ENCODE data around the gene PSD2. TPM values are rescaled to one million over a fixed set of nuclear protein-coding genes. Genes with fewer than 3 reads are reported as not detected.

Gene PSD2
- total and polyA plus RNA-seq, 5 donors from 2014 or later: not detected

DNA sequence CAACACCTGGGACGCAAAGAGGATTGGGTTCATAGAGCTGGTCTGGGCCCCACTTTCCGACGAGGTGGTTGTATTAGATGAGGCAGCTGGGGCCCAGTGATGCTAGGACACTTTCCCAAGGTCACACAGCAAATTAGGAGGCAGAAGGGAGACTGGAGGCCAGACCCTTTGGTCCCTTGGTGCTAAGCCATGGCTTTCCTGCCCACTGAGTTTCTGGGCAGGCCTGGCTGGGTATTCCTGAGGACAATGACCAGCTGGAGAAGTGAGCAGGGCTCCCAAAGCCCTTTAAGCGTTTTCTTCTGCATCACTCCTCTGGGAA lies 66.2 kb downstream of the PSD2 start:
- Histone ChIP-seq H3K27ac (ENCODE audit: insufficient read depth, low read length, poor library complexity, severe bottlenecking) (no peak overlapping the region), H3K4me3 (ENCODE audit: low read depth, low read length) (no peak overlapping the region), H3K9me3 (ENCODE audit: control insufficient read depth in 2 of 2, low read length in 2 of 2) (no peaks in the 10 kb centered on the region), H3K36me3 (ENCODE audit: control insufficient read depth, insufficient read depth, low read length) (no peaks in the 10 kb centered on the region), H3K27me3 (ENCODE audit: control insufficient read depth, insufficient read depth, low read length) (peaks cover 2% of the 10 kb centered on the region), H3K4me1 (ENCODE audit: control insufficient read depth, insufficient read depth, low read length, poor library complexity, severe bottlenecking) (no peaks in the 10 kb centered on the region)
- DNase-seq (no peak), ATAC-seq (ENCODE audit: low read depth in 2 of 2) (no peak)
- Mint-ChIP-seq H3K4me1 (no peaks in the 10 kb centered on the region), H3K9me3 (peaks cover 0 to 2% (median 0%) of the 10 kb centered on the region in 7 donors), H3K27ac (peak overlapping the region in 1 of 3 donors; percentile 48), H3K4me3 (no peak overlapping the region), H3K27me3 (peaks cover 4% of the 10 kb centered on the region), H3K36me3 (no peaks in the 10 kb centered on the region)

DNA sequence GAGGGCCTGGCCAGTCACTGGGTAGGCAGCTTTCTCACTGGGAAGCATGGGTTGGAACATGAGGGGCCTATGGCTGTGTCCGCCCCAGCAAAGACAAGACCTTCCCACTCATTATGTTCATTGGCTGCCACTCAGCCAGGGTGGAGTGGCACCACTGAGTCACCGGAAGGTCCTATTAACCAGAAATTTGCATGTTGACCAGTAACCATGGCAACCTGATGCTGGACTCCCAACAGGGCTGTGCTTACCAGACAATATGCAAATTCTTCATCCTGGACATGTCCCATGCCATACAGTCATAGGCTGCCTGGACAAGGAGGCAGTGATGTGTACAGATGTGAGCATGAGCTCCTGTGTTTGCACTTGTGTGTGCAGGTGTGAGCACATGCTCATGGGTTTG lies 66.7 kb downstream of the PSD2 start:
- H3K27me3 Mint-ChIP-seq: peaks cover 4% of the 10 kb centered on the region
- Histone ChIP-seq H3K27me3 (ENCODE audit: control insufficient read depth, insufficient read depth, low read length) (peaks cover 2% of the 10 kb centered on the region), H3K4me1 (ENCODE audit: control insufficient read depth, insufficient read depth, low read length, poor library complexity, severe bottlenecking) (no peaks in the 10 kb centered on the region), H3K4me3 (ENCODE audit: low read depth, low read length) (no peak overlapping the region), H3K9me3 (ENCODE audit: control insufficient read depth in 2 of 2, low read length in 2 of 2) (no peaks in the 10 kb centered on the region), H3K36me3 (ENCODE audit: control insufficient read depth, insufficient read depth, low read length) (no peaks in the 10 kb centered on the region), H3K27ac (ENCODE audit: insufficient read depth, low read length, poor library complexity, severe bottlenecking) (no peak overlapping the region)
- H3K36me3 Mint-ChIP-seq: no peaks in the 10 kb centered on the region
- no peak overlapping the region for H3K27ac Mint-ChIP-seq
- DNase-seq: no peak
- peaks cover 0 to 2% (median 0%) of the 10 kb centered on the region in 7 donors for H3K9me3 Mint-ChIP-seq
- no peak for ATAC-seq (ENCODE audit: low read depth in 2 of 2)
- H3K4me1 Mint-ChIP-seq: no peaks in the 10 kb centered on the region
- H3K4me3 Mint-ChIP-seq: no peak overlapping the region

DNA sequence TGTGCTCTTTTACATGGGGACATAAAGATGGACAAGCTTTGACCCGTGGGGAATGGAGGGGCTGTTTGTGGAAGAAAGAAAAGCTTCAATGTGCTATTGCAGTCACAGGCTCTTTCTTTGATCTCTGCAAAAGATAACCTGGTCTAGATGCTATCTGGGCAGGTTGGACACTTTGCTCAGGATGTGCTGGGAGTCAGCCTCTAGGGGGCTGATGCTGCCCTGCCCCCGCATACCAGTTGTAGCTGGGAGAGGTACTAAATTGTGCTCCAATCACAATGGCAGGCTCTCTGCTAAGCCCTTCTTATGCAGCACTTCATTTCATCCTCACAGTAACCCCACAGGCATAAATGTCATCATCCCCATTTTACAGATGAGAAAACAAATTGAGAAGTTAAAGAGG lies 67.2 kb downstream of the PSD2 start:
- DNase-seq (no peak), ATAC-seq (ENCODE audit: low read depth in 2 of 2) (no peak)
- Mint-ChIP-seq H3K9me3 (peaks cover 0 to 2% (median 0%) of the 10 kb centered on the region in 7 donors), H3K27me3 (peaks cover 4% of the 10 kb centered on the region), H3K36me3 (no peaks in the 10 kb centered on the region), H3K4me1 (no peaks in the 10 kb centered on the region), H3K4me3 (no peak overlapping the region), H3K27ac (no peak overlapping the region)
- peaks cover 2% of the 10 kb centered on the region for H3K27me3 ChIP-seq (ENCODE audit: control insufficient read depth, insufficient read depth, low read length)
- H3K4me1 ChIP-seq (ENCODE audit: control insufficient read depth, insufficient read depth, low read length, poor library complexity, severe bottlenecking): no peaks in the 10 kb centered on the region
- H3K36me3 ChIP-seq (ENCODE audit: control insufficient read depth, insufficient read depth, low read length): no peaks in the 10 kb centered on the region
- H3K27ac ChIP-seq (ENCODE audit: insufficient read depth, low read length, poor library complexity, severe bottlenecking): no peak overlapping the region
- H3K4me3 ChIP-seq (ENCODE audit: low read depth, low read length): no peak overlapping the region
- H3K9me3 ChIP-seq (ENCODE audit: control insufficient read depth in 2 of 2, low read length in 2 of 2): no peaks in the 10 kb centered on the region

DNA sequence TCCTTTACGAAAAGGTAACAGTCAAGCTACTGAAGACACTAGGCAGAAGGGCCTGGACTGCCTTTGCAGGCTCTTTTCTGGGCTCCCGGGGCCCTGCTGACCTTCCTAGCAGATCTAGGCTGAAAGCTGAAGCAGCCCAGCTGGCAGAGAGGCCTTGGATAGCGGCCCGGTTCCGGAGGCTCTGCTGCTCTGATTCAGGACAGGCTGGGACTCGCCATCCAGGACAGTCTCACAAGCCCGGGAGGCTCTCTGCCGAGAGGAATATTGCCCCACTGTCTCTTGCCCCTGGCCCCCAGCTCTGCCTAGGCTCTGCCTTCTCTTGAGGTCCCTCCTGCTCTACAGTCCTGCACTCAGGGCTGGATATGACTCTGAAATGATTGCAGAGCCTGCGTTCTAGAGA lies 67.8 kb downstream of the PSD2 start:
- H3K36me3 Mint-ChIP-seq: no peaks in the 10 kb centered on the region
- peaks cover 2% of the 10 kb centered on the region for H3K27me3 ChIP-seq (ENCODE audit: control insufficient read depth, insufficient read depth, low read length)
- DNase-seq (no peak), ATAC-seq (ENCODE audit: low read depth in 2 of 2) (no peak)
- no peaks in the 10 kb centered on the region for H3K4me1 ChIP-seq (ENCODE audit: control insufficient read depth, insufficient read depth, low read length, poor library complexity, severe bottlenecking)
- H3K27ac ChIP-seq (ENCODE audit: insufficient read depth, low read length, poor library complexity, severe bottlenecking): no peak overlapping the region
- no peaks in the 10 kb centered on the region for H3K36me3 ChIP-seq (ENCODE audit: control insufficient read depth, insufficient read depth, low read length)
- H3K4me1 Mint-ChIP-seq: no peaks in the 10 kb centered on the region
- H3K4me3 Mint-ChIP-seq: no peak overlapping the region
- no peak overlapping the region for H3K4me3 ChIP-seq (ENCODE audit: low read depth, low read length)
- H3K9me3 Mint-ChIP-seq: peaks cover 0 to 2% (median 0%) of the 10 kb centered on the region in 7 donors
- peaks cover 6% of the 10 kb centered on the region for H3K27me3 Mint-ChIP-seq
- H3K27ac Mint-ChIP-seq: no peak overlapping the region
- H3K9me3 ChIP-seq (ENCODE audit: control insufficient read depth in 2 of 2, low read length in 2 of 2): no peaks in the 10 kb centered on the region

DNA sequence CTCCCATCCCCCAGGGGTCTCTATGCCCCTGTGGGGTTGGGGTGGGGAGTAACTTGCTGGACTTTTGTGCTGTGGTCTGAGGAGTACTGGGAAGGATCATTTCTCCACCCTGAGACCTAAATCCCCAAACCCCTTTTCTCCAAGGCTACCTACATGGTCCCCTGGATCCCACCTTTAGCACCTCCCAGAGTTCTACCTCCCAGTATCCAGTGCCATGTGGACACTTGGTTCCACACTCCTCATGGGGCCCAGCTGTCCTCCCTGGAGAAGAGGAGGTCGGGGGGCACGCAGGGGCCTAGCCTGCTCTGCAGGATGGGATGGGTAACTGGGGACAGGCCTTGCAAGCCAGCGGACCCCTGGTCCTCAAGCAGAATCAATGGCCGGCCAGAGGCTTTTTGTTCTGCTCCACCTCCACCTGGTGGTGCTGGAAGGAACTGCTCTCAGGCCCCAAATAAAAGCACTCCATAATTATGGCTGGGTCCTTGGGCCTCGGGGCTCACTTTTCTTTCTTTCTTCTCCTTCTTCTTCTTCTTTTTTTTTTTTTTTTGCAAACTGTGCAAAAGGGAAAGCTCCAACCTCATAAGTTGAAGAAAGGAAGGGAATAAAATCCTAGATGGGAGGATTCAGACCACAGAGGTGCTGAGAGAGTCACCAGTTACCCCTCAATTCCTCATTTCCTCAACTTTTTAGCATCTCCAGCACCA lies 68.4 kb downstream of the PSD2 start:
- H3K36me3 Mint-ChIP-seq: no peaks in the 10 kb centered on the region
- no peaks in the 10 kb centered on the region for H3K36me3 ChIP-seq (ENCODE audit: control insufficient read depth, insufficient read depth, low read length)
- no peak overlapping the region for H3K4me3 Mint-ChIP-seq
- no peaks in the 10 kb centered on the region for H3K4me1 Mint-ChIP-seq
- H3K27me3 ChIP-seq (ENCODE audit: control insufficient read depth, insufficient read depth, low read length): peaks cover 2% of the 10 kb centered on the region
- no peak overlapping the region for H3K4me3 ChIP-seq (ENCODE audit: low read depth, low read length)
- H3K27ac ChIP-seq (ENCODE audit: insufficient read depth, low read length, poor library complexity, severe bottlenecking): no peak overlapping the region
- DNase-seq (peak; percentile 27 to 40 (median 27)), ATAC-seq (ENCODE audit: low read depth in 2 of 2) (peak in 1 of 2 donors; percentile 43)
- H3K9me3 Mint-ChIP-seq: peaks cover 0 to 3% (median 0%) of the 10 kb centered on the region in 7 donors
- H3K27ac Mint-ChIP-seq: no peak overlapping the region
- no peaks in the 10 kb centered on the region for H3K4me1 ChIP-seq (ENCODE audit: control insufficient read depth, insufficient read depth, low read length, poor library complexity, severe bottlenecking)
- H3K27me3 Mint-ChIP-seq: peaks cover 9% of the 10 kb centered on the region
- H3K9me3 ChIP-seq (ENCODE audit: control insufficient read depth in 2 of 2, low read length in 2 of 2): no peaks in the 10 kb centered on the region

DNA sequence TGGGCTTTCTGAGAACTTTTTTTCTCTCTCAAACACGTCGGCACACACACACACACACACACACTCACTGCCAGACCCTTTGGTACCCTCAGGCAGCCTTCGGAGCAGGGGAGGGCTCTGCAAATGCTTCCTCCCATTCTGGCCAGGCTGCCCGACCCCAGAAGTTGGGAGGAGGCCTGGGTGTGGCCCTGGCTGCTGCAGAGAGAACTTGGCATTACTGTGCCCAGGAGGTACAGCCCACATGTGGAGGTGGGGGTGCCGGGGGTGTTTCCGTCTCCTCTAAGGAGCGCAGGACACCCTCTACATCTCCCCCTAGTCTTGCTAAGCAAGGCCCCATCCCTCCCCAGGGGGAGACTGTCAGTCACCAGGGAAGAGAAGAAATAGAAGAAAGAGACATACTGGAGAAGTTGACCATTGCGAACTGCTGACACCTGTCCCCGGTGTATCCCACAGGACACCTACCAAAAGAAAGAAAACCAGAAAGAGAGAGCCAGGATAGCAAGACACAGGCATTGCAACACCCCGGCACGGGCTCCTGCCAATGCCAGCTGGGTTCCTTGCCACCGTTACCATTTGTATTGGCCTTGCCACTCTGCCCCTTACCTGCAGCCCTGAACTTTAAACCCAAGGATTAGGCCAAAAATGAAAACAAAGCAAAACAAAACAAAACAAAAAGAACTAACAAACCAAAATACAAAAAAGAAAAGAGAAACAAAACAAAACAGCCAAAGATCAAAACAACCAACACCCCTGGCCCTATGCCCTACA lies 69.3 kb downstream of the PSD2 start:
- peaks cover 2% of the 10 kb centered on the region for H3K27me3 ChIP-seq (ENCODE audit: control insufficient read depth, insufficient read depth, low read length)
- H3K9me3 ChIP-seq (ENCODE audit: control insufficient read depth in 2 of 2, low read length in 2 of 2): no peaks in the 10 kb centered on the region
- H3K36me3 ChIP-seq (ENCODE audit: control insufficient read depth, insufficient read depth, low read length): no peaks in the 10 kb centered on the region
- no peak overlapping the region for H3K4me3 ChIP-seq (ENCODE audit: low read depth, low read length)
- H3K27me3 Mint-ChIP-seq: peaks cover 9% of the 10 kb centered on the region
- H3K9me3 Mint-ChIP-seq: peaks cover 0 to 5% (median 0%) of the 10 kb centered on the region in 7 donors
- H3K4me3 Mint-ChIP-seq: no peak overlapping the region
- H3K27ac Mint-ChIP-seq: peak overlapping the region in 1 of 3 donors; percentile 21
- DNase-seq (no peak), ATAC-seq (ENCODE audit: low read depth in 2 of 2) (no peak)
- H3K36me3 Mint-ChIP-seq: no peaks in the 10 kb centered on the region
- H3K27ac ChIP-seq (ENCODE audit: insufficient read depth, low read length, poor library complexity, severe bottlenecking): no peak overlapping the region
- H3K4me1 ChIP-seq (ENCODE audit: control insufficient read depth, insufficient read depth, low read length, poor library complexity, severe bottlenecking): no peaks in the 10 kb centered on the region
- H3K4me1 Mint-ChIP-seq: no peaks in the 10 kb centered on the region

DNA sequence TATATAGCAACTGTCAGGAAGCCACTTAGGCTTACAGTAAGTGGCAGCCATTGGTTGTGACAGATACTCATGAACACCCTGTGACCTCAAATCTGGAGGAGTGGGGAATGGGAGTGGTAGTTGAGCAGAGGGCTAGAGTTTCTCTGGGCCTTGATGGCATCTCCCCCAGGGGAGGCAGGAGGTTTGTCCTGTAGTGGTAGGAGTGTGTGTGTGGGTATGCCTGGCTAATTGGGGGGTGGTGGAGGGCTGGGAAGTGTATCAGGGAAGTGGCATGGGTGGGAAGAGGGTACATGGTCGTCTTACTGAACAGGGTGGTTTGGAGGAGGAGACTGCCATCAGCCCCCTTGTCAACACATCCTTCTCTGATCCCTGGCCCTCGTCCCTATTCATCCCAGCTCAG lies 71.5 kb downstream of the PSD2 start:
- Mint-ChIP-seq H3K9me3 (peaks cover 0 to 5% (median 0%) of the 10 kb centered on the region in 7 donors), H3K36me3 (no peaks in the 10 kb centered on the region), H3K27me3 (peaks cover 9% of the 10 kb centered on the region), H3K4me1 (no peaks in the 10 kb centered on the region), H3K27ac (peak overlapping the region in 1 of 3 donors; percentile 32), H3K4me3 (no peak overlapping the region)
- H3K36me3 ChIP-seq (ENCODE audit: control insufficient read depth, insufficient read depth, low read length): no peaks in the 10 kb centered on the region
- no peak overlapping the region for H3K4me3 ChIP-seq (ENCODE audit: low read depth, low read length)
- H3K27ac ChIP-seq (ENCODE audit: insufficient read depth, low read length, poor library complexity, severe bottlenecking): no peak overlapping the region
- no peak for ATAC-seq (ENCODE audit: low read depth in 2 of 2)
- H3K4me1 ChIP-seq (ENCODE audit: control insufficient read depth, insufficient read depth, low read length, poor library complexity, severe bottlenecking): no peaks in the 10 kb centered on the region
- no peaks in the 10 kb centered on the region for H3K9me3 ChIP-seq (ENCODE audit: control insufficient read depth in 2 of 2, low read length in 2 of 2)
- H3K27me3 ChIP-seq (ENCODE audit: control insufficient read depth, insufficient read depth, low read length): peaks cover 2% of the 10 kb centered on the region
- no peak for DNase-seq

DNA sequence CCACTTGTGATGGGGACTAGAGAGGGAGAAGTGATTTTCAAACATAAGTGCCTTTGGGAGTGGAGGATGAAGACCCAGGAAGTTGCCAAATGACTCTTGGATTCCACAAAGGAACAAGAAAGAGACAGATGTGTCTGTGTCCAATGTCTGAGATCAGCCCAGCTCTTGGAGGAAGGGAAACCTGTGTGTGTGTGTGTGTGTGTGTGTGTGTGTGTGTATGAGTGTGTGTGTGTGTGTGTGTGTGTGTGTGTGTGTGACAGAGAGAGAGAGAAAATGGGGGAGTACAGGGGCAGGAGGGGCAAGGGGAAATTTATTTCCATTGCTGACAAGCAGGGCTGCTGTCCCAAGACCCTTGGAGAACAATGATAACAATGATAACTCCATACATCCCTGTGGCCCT lies 72.0 kb downstream of the PSD2 start:
- H3K27me3 ChIP-seq (ENCODE audit: control insufficient read depth, insufficient read depth, low read length): peaks cover 2% of the 10 kb centered on the region
- Mint-ChIP-seq H3K4me1 (no peaks in the 10 kb centered on the region), H3K4me3 (no peak overlapping the region), H3K27ac (no peak overlapping the region), H3K9me3 (peaks cover 0 to 5% (median 0%) of the 10 kb centered on the region in 7 donors), H3K36me3 (no peaks in the 10 kb centered on the region), H3K27me3 (peaks cover 9% of the 10 kb centered on the region)
- H3K9me3 ChIP-seq (ENCODE audit: control insufficient read depth in 2 of 2, low read length in 2 of 2): no peaks in the 10 kb centered on the region
- no peaks in the 10 kb centered on the region for H3K36me3 ChIP-seq (ENCODE audit: control insufficient read depth, insufficient read depth, low read length)
- ATAC-seq (ENCODE audit: low read depth in 2 of 2) (no peak), DNase-seq (no peak)
- no peak overlapping the region for H3K4me3 ChIP-seq (ENCODE audit: low read depth, low read length)
- H3K27ac ChIP-seq (ENCODE audit: insufficient read depth, low read length, poor library complexity, severe bottlenecking): no peak overlapping the region
- H3K4me1 ChIP-seq (ENCODE audit: control insufficient read depth, insufficient read depth, low read length, poor library complexity, severe bottlenecking): no peaks in the 10 kb centered on the region
